Aortic smooth muscle cell (primary cell): ENCODE results near the gene TP63. TPM values are rescaled to one million over a fixed set of nuclear protein-coding genes. Genes with fewer than 3 reads are reported as not detected.

Experiments used
- total RNA-seq: library from RNA; depleted of rRNA; stranded (reverse); fragments of >200 nt; gene quantifications from 2 replicates; pipeline ENCODE4 v1.2.3, GENCODE V29; 2014

TP63 gene
- total RNA-seq, result 0.12 and 0.53 TPM in 2 replicates

GRCh38 chr3:189631373-189631408, at the start of gene TP63:
Gene TP63 (plus strand): TSS chr3:189631389. CDS start chr3:189631516, 127 bp downstream.

